ENCODE results near the gene RBFOX2. TPM values are rescaled to one million over a fixed set of nuclear protein-coding genes. Genes with fewer than 3 reads are reported as not detected.

RBFOX2 gene
- total and polyA plus RNA-seq, 2 experiments from 2014 or later: 88.8 to 131 TPM

DNA sequence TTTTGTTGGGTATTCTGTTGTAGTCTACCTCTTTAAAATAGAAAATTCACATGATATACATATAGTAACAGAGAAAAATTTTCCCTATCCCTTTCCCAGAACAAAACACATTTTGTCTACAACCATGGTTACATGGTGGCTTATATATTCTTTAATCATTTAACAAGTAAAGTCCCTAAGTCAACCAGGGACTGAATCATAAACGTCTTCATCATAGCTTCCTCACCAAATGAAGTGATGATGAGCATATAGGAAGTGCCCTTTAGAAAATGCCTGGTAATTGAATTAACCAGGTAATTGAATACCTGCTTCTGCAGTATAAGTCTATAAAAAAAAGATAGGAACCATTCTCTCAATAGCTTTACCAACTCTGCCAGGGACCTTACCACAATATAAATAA, 209.7 kb downstream of the RBFOX2 start (continued):
- TF ChIP-seq, protein P1, sequence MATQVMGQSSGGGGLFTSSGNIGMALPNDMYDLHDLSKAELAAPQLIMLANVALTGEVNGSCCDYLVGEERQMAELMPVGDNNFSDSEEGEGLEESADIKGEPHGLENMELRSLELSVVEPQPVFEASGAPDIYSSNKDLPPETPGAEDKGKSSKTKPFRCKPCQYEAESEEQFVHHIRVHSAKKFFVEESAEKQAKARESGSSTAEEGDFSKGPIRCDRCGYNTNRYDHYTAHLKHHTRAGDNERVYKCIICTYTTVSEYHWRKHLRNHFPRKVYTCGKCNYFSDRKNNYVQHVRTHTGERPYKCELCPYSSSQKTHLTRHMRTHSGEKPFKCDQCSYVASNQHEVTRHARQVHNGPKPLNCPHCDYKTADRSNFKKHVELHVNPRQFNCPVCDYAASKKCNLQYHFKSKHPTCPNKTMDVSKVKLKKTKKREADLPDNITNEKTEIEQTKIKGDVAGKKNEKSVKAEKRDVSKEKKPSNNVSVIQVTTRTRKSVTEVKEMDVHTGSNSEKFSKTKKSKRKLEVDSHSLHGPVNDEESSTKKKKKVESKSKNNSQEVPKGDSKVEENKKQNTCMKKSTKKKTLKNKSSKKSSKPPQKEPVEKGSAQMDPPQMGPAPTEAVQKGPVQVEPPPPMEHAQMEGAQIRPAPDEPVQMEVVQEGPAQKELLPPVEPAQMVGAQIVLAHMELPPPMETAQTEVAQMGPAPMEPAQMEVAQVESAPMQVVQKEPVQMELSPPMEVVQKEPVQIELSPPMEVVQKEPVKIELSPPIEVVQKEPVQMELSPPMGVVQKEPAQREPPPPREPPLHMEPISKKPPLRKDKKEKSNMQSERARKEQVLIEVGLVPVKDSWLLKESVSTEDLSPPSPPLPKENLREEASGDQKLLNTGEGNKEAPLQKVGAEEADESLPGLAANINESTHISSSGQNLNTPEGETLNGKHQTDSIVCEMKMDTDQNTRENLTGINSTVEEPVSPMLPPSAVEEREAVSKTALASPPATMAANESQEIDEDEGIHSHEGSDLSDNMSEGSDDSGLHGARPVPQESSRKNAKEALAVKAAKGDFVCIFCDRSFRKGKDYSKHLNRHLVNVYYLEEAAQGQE (IDR thresholded peaks at IDR 0.05; ENCODE audit: unreplicated experiment): no peak
- TF ChIP-seq EZH2phosphoT487 (IDR thresholded peaks at IDR 0.05; ENCODE audit: unreplicated experiment) (no peak), NANOG (IDR thresholded peaks at IDR 0.05; ENCODE audit: borderline replicate concordance) (no peak), ZNF114 (CRISPR knock-in tag; IDR thresholded peaks at IDR 0.05) (no peak)

DNA sequence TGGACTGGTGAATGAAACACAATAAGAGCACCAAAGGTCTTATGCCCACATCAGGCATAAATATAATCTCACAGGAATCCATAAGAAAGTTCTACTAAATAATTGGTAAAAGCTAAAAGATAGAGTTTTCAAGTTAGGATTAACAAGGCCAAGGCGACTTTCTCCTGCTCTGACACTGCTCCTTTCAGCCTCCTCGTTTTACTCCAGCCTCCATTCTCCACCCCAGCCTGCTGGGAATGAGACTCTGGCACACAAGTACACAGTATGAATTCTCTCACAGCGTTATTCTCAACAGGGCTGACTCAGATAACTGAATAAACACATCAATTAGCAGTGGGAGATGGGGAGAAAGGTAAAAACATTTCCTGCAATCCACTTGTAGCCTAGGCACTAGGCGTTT, 216.0 kb downstream of the RBFOX2 start:
- Histone ChIP-seq H4K20me1 (replicated peaks; ENCODE audit: insufficient read depth) (peaks cover 11% of the 10 kb centered on the region; the same call in 1 of the 2 replicates), H3K4me2 (no peak overlapping the region), H3K4me3 (no peak overlapping the region), H2AFZ (no peak overlapping the region), H3K27ac (ENCODE audit: low read depth) (no peak overlapping the region), H3K4me1 (ENCODE audit: insufficient read depth) (no peaks in the 10 kb centered on the region), H3F3A (replicated peaks; ENCODE audit: low read depth) (no peaks in the 10 kb centered on the region), H3K36me3 (ENCODE audit: insufficient read depth) (peaks cover 14% of the 10 kb centered on the region; the same call in 1 of the 2 replicates), H3K27me3 (ENCODE audit: insufficient read depth) (no peaks in the 10 kb centered on the region), H3K9me2 (ENCODE audit: insufficient read depth) (no peaks in the 10 kb centered on the region), H3K79me2 (replicated peaks; ENCODE audit: insufficient read depth) (peaks cover 62% of the 10 kb centered on the region)
- Mint-ChIP-seq H3K27ac (no peak overlapping the region), H3K4me1 (no peaks in the 10 kb centered on the region; the same call in 1 of the 3 replicates), H3K9me3 (no peaks in the 10 kb centered on the region), H3K27me3 (ENCODE audit: insufficient read depth, low read depth, poor library complexity) (no peaks in the 10 kb centered on the region), H3K36me3 (ENCODE audit: low read depth) (peaks cover 17% of the 10 kb centered on the region), H3K4me3 (no peak overlapping the region)
- no peak for ATAC-seq
- DNase-seq (ENCODE audit: low spot score): no peak
- TF ChIP-seq, protein P1 (IDR thresholded peaks at IDR 0.05; ENCODE audit: unreplicated experiment): no peak
- TF ChIP-seq ZNF114 (CRISPR knock-in tag; IDR thresholded peaks at IDR 0.05) (no peak), NANOG (IDR thresholded peaks at IDR 0.05; ENCODE audit: borderline replicate concordance) (no peak), EZH2phosphoT487 (IDR thresholded peaks at IDR 0.05; ENCODE audit: unreplicated experiment) (no peak), ZNF331 (CRISPR knock-in tag; IDR thresholded peaks at IDR 0.05; ENCODE audit: low read depth) (no peak), POLR2AphosphoS5 (IDR thresholded peaks at IDR 0.05; ENCODE audit: low read depth) (no peak), CREB1 (CRISPR knock-in tag; IDR thresholded peaks at IDR 0.05; ENCODE audit: low read depth) (no peak)
- TF ChIP-seq, protein P2, sequence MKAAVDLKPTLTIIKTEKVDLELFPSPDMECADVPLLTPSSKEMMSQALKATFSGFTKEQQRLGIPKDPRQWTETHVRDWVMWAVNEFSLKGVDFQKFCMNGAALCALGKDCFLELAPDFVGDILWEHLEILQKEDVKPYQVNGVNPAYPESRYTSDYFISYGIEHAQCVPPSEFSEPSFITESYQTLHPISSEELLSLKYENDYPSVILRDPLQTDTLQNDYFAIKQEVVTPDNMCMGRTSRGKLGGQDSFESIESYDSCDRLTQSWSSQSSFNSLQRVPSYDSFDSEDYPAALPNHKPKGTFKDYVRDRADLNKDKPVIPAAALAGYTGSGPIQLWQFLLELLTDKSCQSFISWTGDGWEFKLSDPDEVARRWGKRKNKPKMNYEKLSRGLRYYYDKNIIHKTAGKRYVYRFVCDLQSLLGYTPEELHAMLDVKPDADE (IDR thresholded peaks at IDR 0.05): no peak
- TF ChIP-seq, protein P3, sequence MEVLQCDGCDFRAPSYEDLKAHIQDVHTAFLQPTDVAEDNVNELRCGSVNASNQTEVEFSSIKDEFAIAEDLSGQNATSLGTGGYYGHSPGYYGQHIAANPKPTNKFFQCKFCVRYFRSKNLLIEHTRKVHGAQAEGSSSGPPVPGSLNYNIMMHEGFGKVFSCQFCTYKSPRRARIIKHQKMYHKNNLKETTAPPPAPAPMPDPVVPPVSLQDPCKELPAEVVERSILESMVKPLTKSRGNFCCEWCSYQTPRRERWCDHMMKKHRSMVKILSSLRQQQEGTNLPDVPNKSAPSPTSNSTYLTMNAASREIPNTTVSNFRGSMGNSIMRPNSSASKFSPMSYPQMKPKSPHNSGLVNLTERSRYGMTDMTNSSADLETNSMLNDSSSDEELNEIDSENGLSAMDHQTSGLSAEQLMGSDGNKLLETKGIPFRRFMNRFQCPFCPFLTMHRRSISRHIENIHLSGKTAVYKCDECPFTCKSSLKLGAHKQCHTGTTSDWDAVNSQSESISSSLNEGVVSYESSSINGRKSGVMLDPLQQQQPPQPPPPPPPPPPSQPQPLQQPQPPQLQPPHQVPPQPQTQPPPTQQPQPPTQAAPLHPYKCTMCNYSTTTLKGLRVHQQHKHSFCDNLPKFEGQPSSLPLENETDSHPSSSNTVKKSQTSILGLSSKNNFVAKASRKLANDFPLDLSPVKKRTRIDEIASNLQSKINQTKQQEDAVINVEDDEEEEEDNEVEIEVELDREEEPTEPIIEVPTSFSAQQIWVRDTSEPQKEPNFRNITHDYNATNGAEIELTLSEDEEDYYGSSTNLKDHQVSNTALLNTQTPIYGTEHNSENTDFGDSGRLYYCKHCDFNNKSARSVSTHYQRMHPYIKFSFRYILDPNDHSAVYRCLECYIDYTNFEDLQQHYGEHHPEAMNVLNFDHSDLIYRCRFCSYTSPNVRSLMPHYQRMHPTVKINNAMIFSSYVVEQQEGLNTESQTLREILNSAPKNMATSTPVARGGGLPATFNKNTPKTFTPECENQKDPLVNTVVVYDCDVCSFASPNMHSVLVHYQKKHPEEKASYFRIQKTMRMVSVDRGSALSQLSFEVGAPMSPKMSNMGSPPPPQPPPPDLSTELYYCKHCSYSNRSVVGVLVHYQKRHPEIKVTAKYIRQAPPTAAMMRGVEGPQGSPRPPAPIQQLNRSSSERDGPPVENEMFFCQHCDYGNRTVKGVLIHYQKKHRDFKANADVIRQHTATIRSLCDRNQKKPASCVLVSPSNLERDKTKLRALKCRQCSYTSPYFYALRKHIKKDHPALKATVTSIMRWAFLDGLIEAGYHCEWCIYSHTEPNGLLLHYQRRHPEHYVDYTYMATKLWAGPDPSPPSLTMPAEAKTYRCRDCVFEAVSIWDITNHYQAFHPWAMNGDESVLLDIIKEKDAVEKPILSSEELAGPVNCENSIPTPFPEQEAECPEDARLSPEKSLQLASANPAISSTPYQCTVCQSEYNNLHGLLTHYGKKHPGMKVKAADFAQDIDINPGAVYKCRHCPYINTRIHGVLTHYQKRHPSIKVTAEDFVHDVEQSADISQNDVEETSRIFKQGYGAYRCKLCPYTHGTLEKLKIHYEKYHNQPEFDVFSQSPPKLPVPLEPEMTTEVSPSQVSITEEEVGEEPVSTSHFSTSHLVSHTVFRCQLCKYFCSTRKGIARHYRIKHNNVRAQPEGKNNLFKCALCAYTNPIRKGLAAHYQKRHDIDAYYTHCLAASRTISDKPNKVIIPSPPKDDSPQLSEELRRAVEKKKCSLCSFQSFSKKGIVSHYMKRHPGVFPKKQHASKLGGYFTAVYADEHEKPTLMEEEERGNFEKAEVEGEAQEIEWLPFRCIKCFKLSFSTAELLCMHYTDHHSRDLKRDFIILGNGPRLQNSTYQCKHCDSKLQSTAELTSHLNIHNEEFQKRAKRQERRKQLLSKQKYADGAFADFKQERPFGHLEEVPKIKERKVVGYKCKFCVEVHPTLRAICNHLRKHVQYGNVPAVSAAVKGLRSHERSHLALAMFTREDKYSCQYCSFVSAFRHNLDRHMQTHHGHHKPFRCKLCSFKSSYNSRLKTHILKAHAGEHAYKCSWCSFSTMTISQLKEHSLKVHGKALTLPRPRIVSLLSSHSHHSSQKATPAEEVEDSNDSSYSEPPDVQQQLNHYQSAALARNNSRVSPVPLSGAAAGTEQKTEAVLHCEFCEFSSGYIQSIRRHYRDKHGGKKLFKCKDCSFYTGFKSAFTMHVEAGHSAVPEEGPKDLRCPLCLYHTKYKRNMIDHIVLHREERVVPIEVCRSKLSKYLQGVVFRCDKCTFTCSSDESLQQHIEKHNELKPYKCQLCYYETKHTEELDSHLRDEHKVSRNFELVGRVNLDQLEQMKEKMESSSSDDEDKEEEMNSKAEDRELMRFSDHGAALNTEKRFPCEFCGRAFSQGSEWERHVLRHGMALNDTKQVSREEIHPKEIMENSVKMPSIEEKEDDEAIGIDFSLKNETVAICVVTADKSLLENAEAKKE (CRISPR knock-in tag; IDR thresholded peaks at IDR 0.05): no peak

All from GM23338 (cell line).